ENCODE measurements around the gene C3orf49. TPM values are rescaled to one million over a fixed set of nuclear protein-coding genes. Genes with fewer than 3 reads are reported as not detected.

Gene C3orf49
- total RNA-seq, 4 donors from 2014 or later, result not detected

- H3K4me3 ChIP-seq (ENCODE audit: low read depth, poor library complexity, severe bottlenecking), result no peak overlapping the region
- TF ChIP-seq POLR2A (IDR thresholded peaks at IDR 0.05) (no peak), CTCF (IDR thresholded peaks at IDR 0.05) (no peak)
- DNase-seq (ENCODE audit: low spot score in 2 of 2), result no peak
- intact Hi-C loops (cut with DNase I; ENCODE audit: low total_unique reads), result no loop called here
- WGBS, 2 donors, result 99% methylated on average over 5 of the region's 5 CpGs
Measured at GRCh38 chr3:63891518-63891917, 72.4 kb downstream of the C3orf49 start.

DNA sequence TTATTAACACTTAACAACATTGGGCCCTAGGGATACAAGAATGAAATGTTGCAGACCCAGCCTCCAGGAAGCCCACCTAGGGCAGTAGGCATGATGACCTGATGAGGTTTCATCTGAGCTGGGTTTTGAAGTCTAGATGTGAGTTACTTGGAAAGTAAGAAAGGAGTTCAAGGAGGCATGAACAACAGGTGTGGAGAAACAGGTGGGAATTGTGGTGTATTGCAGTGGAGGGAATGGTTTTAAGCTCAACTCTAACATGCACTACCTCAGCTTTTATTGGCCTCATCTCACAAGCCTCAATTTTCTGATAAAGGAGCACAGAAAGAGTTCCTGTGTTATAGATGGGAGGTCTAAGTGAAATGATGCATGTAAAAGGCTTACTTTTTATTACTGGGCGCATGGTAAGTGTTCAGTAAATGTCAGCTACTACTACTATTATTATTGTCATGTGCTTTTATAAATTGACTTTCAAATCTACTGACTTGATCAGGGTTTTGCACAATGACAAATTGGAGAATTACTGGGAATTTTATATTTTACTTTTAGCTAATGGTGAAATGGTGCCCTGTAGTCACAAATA lies 73.8 kb downstream of the C3orf49 start:
- 91 to 98% methylated on average over 1 of the region's 1 CpG for WGBS, 2 donors
- intact Hi-C loops (cut with DNase I; ENCODE audit: low total_unique reads), result no loop called here
- DNase-seq (ENCODE audit: low spot score in 2 of 2), result no peak
- no peak overlapping the region for H3K4me3 ChIP-seq (ENCODE audit: low read depth, poor library complexity, severe bottlenecking)
- TF ChIP-seq CTCF (IDR thresholded peaks at IDR 0.05) (no peak), POLR2A (IDR thresholded peaks at IDR 0.05) (no peak)

DNA sequence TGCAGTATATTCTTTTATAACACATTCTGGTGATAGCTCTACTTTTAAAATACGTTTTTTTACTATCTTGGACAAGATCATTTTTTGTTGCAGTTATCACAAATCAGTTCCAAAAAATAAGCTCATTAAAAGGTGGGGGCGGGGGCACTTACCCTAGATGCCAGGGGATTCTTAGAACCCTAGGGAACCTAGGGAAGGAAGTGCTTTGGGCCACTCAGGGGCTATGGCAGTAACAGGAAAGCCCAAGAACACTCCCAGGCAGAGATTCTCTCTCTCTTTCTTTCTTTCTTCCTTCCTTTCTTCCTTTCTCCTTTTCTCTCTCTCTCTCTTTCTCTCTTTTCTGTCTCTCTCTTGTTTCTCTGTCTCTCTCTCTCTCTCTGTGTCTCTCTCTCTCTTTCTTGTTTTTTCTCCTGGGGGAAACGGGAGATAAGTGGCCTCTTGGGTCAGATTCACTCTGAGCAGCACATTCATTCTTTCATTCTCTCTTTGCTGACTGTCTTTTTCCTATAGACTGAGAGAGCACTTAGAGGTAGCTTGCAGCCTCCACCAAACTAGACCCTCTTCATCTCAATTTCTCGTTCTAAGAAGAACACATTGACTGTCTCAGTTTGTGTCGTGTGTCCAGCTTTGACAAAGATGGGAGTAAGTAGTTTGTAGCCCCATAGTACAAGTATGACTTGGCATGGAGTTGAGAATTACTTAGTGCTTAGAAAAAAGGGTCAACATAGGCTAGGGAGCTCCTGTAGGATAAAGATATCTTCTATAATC lies 76.5 kb downstream of the C3orf49 start:
- intact Hi-C loops (cut with DNase I; ENCODE audit: low total_unique reads), result no loop called here
- TF ChIP-seq CTCF (IDR thresholded peaks at IDR 0.05) (no peak), POLR2A (IDR thresholded peaks at IDR 0.05) (no peak)
- 73 to 79% methylated on average over 5 of the region's 5 CpGs for whole genome bisulfite sequencing, 2 donors
- no peak overlapping the region for H3K4me3 ChIP-seq (ENCODE audit: low read depth, poor library complexity, severe bottlenecking)
- DNase-seq (ENCODE audit: low spot score in 2 of 2), result no peak

DNA sequence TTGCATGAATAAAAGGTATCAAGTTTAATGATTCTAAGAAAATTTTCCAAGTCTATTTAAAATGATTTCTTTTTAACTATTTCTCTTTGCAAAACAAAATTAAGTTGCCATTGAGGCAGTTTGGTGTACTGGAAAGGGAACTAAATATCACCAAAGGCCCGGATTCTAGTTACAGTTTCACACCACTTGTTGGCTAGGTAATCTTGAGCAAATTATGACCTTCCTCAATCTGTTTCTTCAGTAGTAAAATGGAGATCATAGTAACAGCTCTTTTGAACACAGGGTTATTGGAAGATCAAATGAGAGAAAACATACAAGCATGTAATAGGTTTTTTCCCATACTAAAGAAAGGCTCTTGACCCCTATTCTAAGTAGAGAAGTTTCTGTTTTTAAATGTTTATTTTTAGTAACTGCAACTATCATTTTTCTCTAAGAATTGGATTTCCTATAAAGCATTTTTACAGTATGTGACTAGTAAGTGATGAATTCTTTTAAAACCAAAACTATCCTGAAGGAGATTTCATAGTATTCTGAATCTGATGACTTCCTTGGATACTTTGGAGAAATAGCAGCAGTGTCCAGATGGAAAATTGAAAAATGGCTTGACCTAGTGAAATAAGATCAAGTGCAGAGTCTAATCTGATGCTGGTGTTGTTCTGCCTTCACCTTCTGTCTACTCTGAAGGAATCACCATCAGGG lies 77.4 kb downstream of the C3orf49 start:
- H3K4me3 ChIP-seq (ENCODE audit: low read depth, poor library complexity, severe bottlenecking), result no peak overlapping the region
- TF ChIP-seq POLR2A (IDR thresholded peaks at IDR 0.05) (no peak), CTCF (IDR thresholded peaks at IDR 0.05) (no peak)
- intact Hi-C loops (cut with DNase I; ENCODE audit: low total_unique reads), result no loop called here

More for the DNA sequence above, 77.4 kb downstream of the C3orf49 start:
- no peak for DNase-seq (ENCODE audit: low spot score in 2 of 2)
- WGBS, 2 donors, result 83 to 85% methylated on average over 1 of the region's 1 CpG

Other genes starting within 250 kb of the C3orf49 start
- not detected for gene SNTN, start 166.6 kb upstream of the C3orf49 start, total RNA-seq
- 10 to 100 TPM; 37.1 to 46.8 (median 44.9) TPM for gene THOC7, start 44.5 kb downstream of the C3orf49 start, total RNA-seq
- gene ATXN7, start 44.6 kb downstream of the C3orf49 start, total RNA-seq, result 10 to 100 TPM; 21.4 to 88.6 (median 36.1) TPM
- not detected for gene SCAANT1, start 93.1 kb downstream of the C3orf49 start, total RNA-seq
- gene PSMD6, start 204.2 kb downstream of the C3orf49 start, total RNA-seq, result 10 to 100 TPM; 61.6 to 81.2 (median 67.1) TPM

Data from lower leg skin (tissue), 4 donors.